Astrocyte (in vitro differentiated cells and primary cell): Measurements from ENCODE around the gene AMMECR1. TPM values are rescaled to one million over a fixed set of nuclear protein-coding genes. Genes with fewer than 3 reads are reported as not detected.

Experiments
- DNase-seq: peaks from one replicate; pipeline ENCODE4 v3.0.0-alpha.2; 2010; ENCODE audit warnings: low read depth
- FAIRE-seq: peaks from 2 replicates; lab custom pipeline; 2011; peaks lifted over from hg19 to GRCh38; lab: Jason Lieb, UNC
- H2AFZ ChIP-seq: 2 replicates; pipeline ENCODE4 v1.6.0; 2012; ENCODE audit warnings: low read depth, low read length, inconsistent platforms
- H3K27ac ChIP-seq: 2 replicates; pipeline ENCODE4 v1.5.1; 2011; ENCODE audit warnings: low read depth, low read length, inconsistent platforms
- H3K27me3 ChIP-seq: 2 replicates; pipeline ENCODE4 v1.6.0; 2011; ENCODE audit warnings: low read length, inconsistent platforms; ENCODE audit not compliant: insufficient read depth
- H3K36me3 ChIP-seq: 2 replicates; pipeline ENCODE4 v1.5.1; 2011; ENCODE audit warnings: low read length, inconsistent platforms; ENCODE audit not compliant: insufficient read depth
- H3K4me1 ChIP-seq: 2 replicates; pipeline ENCODE4 v1.5.1; 2011; ENCODE audit warnings: low read length, inconsistent platforms; ENCODE audit not compliant: insufficient read depth
- H3K4me2 ChIP-seq: 2 replicates; pipeline ENCODE4 v1.6.0; 2012; ENCODE audit warnings: low read length, inconsistent platforms
- H3K4me3 ChIP-seq: 2 replicates; pipeline ENCODE4 v1.5.1; 2011; ENCODE audit warnings: low read depth, mild to moderate bottlenecking, low read length, inconsistent platforms; ENCODE audit not compliant: insufficient read depth
- H3K79me2 ChIP-seq: 2 replicates; pipeline ENCODE4 v1.6.0; 2012; ENCODE audit warnings: mild to moderate bottlenecking, low read length, inconsistent platforms; ENCODE audit not compliant: insufficient read depth
- H3K9ac ChIP-seq: 2 replicates; pipeline ENCODE4 v1.6.0; 2012; ENCODE audit warnings: mild to moderate bottlenecking, low read length, inconsistent platforms
- H3K9me3 ChIP-seq: 2 replicates; pipeline ENCODE4 v1.5.1; 2012; ENCODE audit warnings: low read depth, mild to moderate bottlenecking, low read length, inconsistent platforms; ENCODE audit not compliant: insufficient read depth
- H4K20me1 ChIP-seq: 2 replicates; pipeline ENCODE4 v1.6.0; 2012; ENCODE audit warnings: low read length, inconsistent platforms; ENCODE audit not compliant: insufficient read depth
- H3K27ac Mint-ChIP-seq: one replicate; pipeline ENCODE4 v1.8.0; 2021; ENCODE audit warnings: mild to moderate bottlenecking, mixed read lengths; ENCODE audit not compliant: unreplicated experiment
- H3K27me3 Mint-ChIP-seq: one replicate; pipeline ENCODE4 v1.8.0; 2021; ENCODE audit warnings: low read depth, mixed read lengths; ENCODE audit not compliant: unreplicated experiment
- H3K36me3 Mint-ChIP-seq: one replicate; pipeline ENCODE4 v1.8.0; 2021; ENCODE audit warnings: low read depth, mixed read lengths; ENCODE audit not compliant: unreplicated experiment
- H3K4me1 Mint-ChIP-seq: one replicate; pipeline ENCODE4 v1.8.0; 2021; ENCODE audit warnings: low read depth, mixed read lengths; ENCODE audit not compliant: unreplicated experiment
- H3K4me3 Mint-ChIP-seq: one replicate; pipeline ENCODE4 v1.8.0; 2021; ENCODE audit warnings: mild to moderate bottlenecking, moderate library complexity, mixed read lengths; ENCODE audit not compliant: unreplicated experiment
- H3K9me3 Mint-ChIP-seq: one replicate; pipeline ENCODE4 v1.8.0; 2021; ENCODE audit warnings: mild to moderate bottlenecking, mixed read lengths; ENCODE audit not compliant: unreplicated experiment
- CTCF ChIP-seq: IDR thresholded peaks from 2 replicates; pipeline ENCODE4 v1.5.1; 2011; ENCODE audit warnings: low read depth, mild to moderate bottlenecking, inconsistent platforms, low read length, moderate library complexity; ENCODE audit not compliant: insufficient read depth
- EZH2 ChIP-seq: IDR thresholded peaks from 2 replicates; pipeline ENCODE4 v1.6.1; 2012; ENCODE audit warnings: mild to moderate bottlenecking, low read length, inconsistent platforms; ENCODE audit not compliant: insufficient read depth
- total RNA-seq: library from RNA; stranded (reverse); gene quantifications from 2 replicates; pipeline ENCODE4 v1.2.1, GENCODE V29; 2021

AMMECR1 gene
- total RNA-seq, 1 donor from 2014 or later, result 16.0 TPM

GRCh38 chrX:110258552-110258951, 59.3 kb downstream of the AMMECR1 start:
- Histone ChIP-seq H3K36me3 (no peaks in the 10 kb centered on the region), H3K27ac (no peak overlapping the region), H3K79me2 (no peaks in the 10 kb centered on the region), H3K4me1 (no peaks in the 10 kb centered on the region), H4K20me1 (peaks cover 5% of the 10 kb centered on the region), H3K9ac (no peak overlapping the region), H2AFZ (no peak overlapping the region), H3K4me2 (no peak overlapping the region), H3K4me3 (no peak overlapping the region), H3K9me3 (no peaks in the 10 kb centered on the region), H3K27me3 (no peaks in the 10 kb centered on the region)
- Mint-ChIP-seq H3K4me1 (peaks cover 2% of the 10 kb centered on the region), H3K27me3 (no peaks in the 10 kb centered on the region), H3K4me3 (no peak overlapping the region), H3K36me3 (no peaks in the 10 kb centered on the region), H3K27ac (no peak overlapping the region), H3K9me3 (peaks cover 1% of the 10 kb centered on the region)
- FAIRE-seq (peak; percentile 60), DNase-seq (peak; percentile 41)
- TF ChIP-seq EZH2 (no peak), CTCF (no peak)

GRCh38 chrX:110257889-110258288, 60.0 kb downstream of the AMMECR1 start:
- H4K20me1 ChIP-seq, result peaks cover 8% of the 10 kb centered on the region
- peaks cover under 1% of the 10 kb centered on the region for H3K79me2 ChIP-seq
- Mint-ChIP-seq H3K27me3 (no peaks in the 10 kb centered on the region), H3K9me3 (peaks cover 1% of the 10 kb centered on the region), H3K4me3 (no peak overlapping the region), H3K27ac (no peak overlapping the region), H3K36me3 (no peaks in the 10 kb centered on the region), H3K4me1 (peaks cover 2% of the 10 kb centered on the region)
- TF ChIP-seq CTCF (no peak), EZH2 (no peak)
- no peak overlapping the region for H3K4me2 ChIP-seq
- no peaks in the 10 kb centered on the region for H3K4me1 ChIP-seq
- H3K27me3 ChIP-seq, result no peaks in the 10 kb centered on the region
- no peak overlapping the region for H2AFZ ChIP-seq
- H3K9me3 ChIP-seq, result no peaks in the 10 kb centered on the region
- FAIRE-seq (peak; percentile 81), DNase-seq (no peak)
- H3K27ac ChIP-seq, result no peak overlapping the region
- H3K4me3 ChIP-seq, result no peak overlapping the region
- H3K9ac ChIP-seq, result no peak overlapping the region
- no peaks in the 10 kb centered on the region for H3K36me3 ChIP-seq

- TF ChIP-seq CTCF, result no peak
- no peak for TF ChIP-seq EZH2
- peaks cover 8% of the 10 kb centered on the region for H3K4me1 Mint-ChIP-seq
- no peaks in the 10 kb centered on the region for H3K27me3 Mint-ChIP-seq
- peaks cover 4% of the 10 kb centered on the region for H4K20me1 ChIP-seq
- H3K27ac Mint-ChIP-seq, result no peak overlapping the region
- H3K4me2 ChIP-seq, result no peak overlapping the region
- H3K9me3 Mint-ChIP-seq, result no peaks in the 10 kb centered on the region
- H3K4me3 Mint-ChIP-seq, result no peak overlapping the region
- no peaks in the 10 kb centered on the region for H3K27me3 ChIP-seq
- H3K27ac ChIP-seq, result no peak overlapping the region
- DNase-seq (no peak), FAIRE-seq (peak; percentile 90)
- no peaks in the 10 kb centered on the region for H3K36me3 ChIP-seq
- H3K9ac ChIP-seq, result no peak overlapping the region
- H2AFZ ChIP-seq, result no peak overlapping the region
- peaks cover 4% of the 10 kb centered on the region for H3K79me2 ChIP-seq
- no peaks in the 10 kb centered on the region for H3K4me1 ChIP-seq
- no peaks in the 10 kb centered on the region for H3K36me3 Mint-ChIP-seq
- H3K4me3 ChIP-seq, result no peak overlapping the region
- H3K9me3 ChIP-seq, result no peaks in the 10 kb centered on the region
Observed at GRCh38 chrX:110252711-110253110, 65.2 kb downstream of the AMMECR1 start.
